ENCODE data around the gene CHD9NB. TPM values are rescaled to one million over a fixed set of nuclear protein-coding genes. Genes with fewer than 3 reads are reported as not detected.
A peak's percentile ranks its signal among the peaks of the same experiment; 100 is the strongest.

Gene CHD9NB
- polyA plus RNA-seq, 1 of the 3 experiments (the other 2 are of a cell fraction) = 2.7 TPM

DNA sequence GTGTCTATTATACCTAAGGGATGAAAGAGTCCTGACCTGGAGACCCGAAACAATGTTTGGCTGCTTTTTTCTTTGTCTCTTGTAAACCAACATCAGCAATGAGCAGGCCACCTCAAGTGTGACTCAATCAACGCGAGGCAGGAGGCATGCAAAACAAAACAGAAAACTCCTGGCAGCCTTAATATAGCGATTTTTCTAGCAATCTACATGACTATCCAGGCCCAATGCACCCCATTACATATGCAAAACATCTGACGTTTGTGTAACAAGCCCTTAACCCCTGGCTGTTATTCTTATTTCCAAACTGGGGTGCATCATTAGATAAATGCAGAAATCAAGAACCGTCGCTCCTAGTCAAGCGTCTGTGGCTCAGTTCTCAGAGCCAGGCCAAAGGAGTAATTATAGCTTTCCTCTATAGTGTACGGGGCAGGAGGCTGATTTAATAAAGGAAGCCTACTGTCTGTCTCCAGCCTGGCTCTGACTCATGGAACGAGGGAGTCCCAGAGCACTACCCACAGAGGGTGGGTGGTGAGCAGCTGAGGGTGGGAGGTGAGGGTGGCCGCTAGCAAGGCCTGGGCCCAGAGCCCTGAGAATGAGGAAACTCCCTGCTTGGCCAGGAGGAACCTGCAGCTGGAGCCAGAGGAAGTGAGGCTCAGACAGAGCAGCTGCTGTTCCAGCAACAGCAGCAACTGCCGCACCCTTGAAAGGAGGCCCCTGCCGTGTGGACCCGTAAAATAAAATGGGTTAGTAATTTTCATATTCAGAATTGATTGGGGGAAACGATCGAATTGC is 46.0 kb upstream of the CHD9NB start (continued):
- TF ChIP-seq MEF2A (IDR thresholded peaks at IDR 0.05; ENCODE audit: borderline replicate concordance, low read depth) (peak; percentile 27; the same call in 1 of the 2 replicates), RCOR1 (IDR thresholded peaks at IDR 0.05; ENCODE audit: low read length) (peak; percentile 62; the same call in 1 of the 2 replicates), FOXM1 (IDR thresholded peaks at IDR 0.05; ENCODE audit: low read depth) (no peak), SIN3A (IDR thresholded peaks at IDR 0.05; ENCODE audit: borderline replicate concordance, low read depth, low read length) (peak; percentile 51; the same call in 1 of the 2 replicates), EZH2phosphoT487 (IDR thresholded peaks at IDR 0.05; ENCODE audit: borderline replicate concordance, low read depth) (no peak), CHD2 (IDR thresholded peaks at IDR 0.05; ENCODE audit: low read length, partially characterized antibody) (peak; percentile 70), SMC3 (IDR thresholded peaks at IDR 0.05; ENCODE audit: low read depth, low read length) (no peak; the same call in 1 of the 2 replicates), TAF1 (IDR thresholded peaks at IDR 0.05; ENCODE audit: borderline replicate concordance, low read depth, low read length) (0 out of 2 replicates have a peak, but pooled peaks have one; percentile 31), GATA2 (CRISPR knock-in tag; IDR thresholded peaks at IDR 0.05) (0 out of 2 replicates have a peak, but pooled peaks have one; percentile 5), RAD21 (IDR thresholded peaks at IDR 0.05; ENCODE audit: low read length) (peak; percentile 19; the same call in 1 of the 2 replicates)
- TF ChIP-seq, protein P1, sequence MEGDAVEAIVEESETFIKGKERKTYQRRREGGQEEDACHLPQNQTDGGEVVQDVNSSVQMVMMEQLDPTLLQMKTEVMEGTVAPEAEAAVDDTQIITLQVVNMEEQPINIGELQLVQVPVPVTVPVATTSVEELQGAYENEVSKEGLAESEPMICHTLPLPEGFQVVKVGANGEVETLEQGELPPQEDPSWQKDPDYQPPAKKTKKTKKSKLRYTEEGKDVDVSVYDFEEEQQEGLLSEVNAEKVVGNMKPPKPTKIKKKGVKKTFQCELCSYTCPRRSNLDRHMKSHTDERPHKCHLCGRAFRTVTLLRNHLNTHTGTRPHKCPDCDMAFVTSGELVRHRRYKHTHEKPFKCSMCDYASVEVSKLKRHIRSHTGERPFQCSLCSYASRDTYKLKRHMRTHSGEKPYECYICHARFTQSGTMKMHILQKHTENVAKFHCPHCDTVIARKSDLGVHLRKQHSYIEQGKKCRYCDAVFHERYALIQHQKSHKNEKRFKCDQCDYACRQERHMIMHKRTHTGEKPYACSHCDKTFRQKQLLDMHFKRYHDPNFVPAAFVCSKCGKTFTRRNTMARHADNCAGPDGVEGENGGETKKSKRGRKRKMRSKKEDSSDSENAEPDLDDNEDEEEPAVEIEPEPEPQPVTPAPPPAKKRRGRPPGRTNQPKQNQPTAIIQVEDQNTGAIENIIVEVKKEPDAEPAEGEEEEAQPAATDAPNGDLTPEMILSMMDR (IDR thresholded peaks at IDR 0.05) = no peak
- TF ChIP-seq, protein P2, sequence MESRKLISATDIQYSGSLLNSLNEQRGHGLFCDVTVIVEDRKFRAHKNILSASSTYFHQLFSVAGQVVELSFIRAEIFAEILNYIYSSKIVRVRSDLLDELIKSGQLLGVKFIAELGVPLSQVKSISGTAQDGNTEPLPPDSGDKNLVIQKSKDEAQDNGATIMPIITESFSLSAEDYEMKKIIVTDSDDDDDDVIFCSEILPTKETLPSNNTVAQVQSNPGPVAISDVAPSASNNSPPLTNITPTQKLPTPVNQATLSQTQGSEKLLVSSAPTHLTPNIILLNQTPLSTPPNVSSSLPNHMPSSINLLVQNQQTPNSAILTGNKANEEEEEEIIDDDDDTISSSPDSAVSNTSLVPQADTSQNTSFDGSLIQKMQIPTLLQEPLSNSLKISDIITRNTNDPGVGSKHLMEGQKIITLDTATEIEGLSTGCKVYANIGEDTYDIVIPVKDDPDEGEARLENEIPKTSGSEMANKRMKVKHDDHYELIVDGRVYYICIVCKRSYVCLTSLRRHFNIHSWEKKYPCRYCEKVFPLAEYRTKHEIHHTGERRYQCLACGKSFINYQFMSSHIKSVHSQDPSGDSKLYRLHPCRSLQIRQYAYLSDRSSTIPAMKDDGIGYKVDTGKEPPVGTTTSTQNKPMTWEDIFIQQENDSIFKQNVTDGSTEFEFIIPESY (IDR thresholded peaks at IDR 0.05; ENCODE audit: borderline replicate concordance, low read depth) = no peak; the same call in 1 of the 2 replicates
- TF ChIP-seq, protein P3, sequence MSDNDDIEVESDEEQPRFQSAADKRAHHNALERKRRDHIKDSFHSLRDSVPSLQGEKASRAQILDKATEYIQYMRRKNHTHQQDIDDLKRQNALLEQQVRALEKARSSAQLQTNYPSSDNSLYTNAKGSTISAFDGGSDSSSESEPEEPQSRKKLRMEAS (IDR thresholded peaks at IDR 0.05; ENCODE audit: low read depth) = peak; percentile 44; the same call in 1 of the 2 replicates
- TF ChIP-seq, protein P4, sequence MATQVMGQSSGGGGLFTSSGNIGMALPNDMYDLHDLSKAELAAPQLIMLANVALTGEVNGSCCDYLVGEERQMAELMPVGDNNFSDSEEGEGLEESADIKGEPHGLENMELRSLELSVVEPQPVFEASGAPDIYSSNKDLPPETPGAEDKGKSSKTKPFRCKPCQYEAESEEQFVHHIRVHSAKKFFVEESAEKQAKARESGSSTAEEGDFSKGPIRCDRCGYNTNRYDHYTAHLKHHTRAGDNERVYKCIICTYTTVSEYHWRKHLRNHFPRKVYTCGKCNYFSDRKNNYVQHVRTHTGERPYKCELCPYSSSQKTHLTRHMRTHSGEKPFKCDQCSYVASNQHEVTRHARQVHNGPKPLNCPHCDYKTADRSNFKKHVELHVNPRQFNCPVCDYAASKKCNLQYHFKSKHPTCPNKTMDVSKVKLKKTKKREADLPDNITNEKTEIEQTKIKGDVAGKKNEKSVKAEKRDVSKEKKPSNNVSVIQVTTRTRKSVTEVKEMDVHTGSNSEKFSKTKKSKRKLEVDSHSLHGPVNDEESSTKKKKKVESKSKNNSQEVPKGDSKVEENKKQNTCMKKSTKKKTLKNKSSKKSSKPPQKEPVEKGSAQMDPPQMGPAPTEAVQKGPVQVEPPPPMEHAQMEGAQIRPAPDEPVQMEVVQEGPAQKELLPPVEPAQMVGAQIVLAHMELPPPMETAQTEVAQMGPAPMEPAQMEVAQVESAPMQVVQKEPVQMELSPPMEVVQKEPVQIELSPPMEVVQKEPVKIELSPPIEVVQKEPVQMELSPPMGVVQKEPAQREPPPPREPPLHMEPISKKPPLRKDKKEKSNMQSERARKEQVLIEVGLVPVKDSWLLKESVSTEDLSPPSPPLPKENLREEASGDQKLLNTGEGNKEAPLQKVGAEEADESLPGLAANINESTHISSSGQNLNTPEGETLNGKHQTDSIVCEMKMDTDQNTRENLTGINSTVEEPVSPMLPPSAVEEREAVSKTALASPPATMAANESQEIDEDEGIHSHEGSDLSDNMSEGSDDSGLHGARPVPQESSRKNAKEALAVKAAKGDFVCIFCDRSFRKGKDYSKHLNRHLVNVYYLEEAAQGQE (IDR thresholded peaks at IDR 0.05; ENCODE audit: low read depth, low read length) = no peak
- TF ChIP-seq, protein P5, sequence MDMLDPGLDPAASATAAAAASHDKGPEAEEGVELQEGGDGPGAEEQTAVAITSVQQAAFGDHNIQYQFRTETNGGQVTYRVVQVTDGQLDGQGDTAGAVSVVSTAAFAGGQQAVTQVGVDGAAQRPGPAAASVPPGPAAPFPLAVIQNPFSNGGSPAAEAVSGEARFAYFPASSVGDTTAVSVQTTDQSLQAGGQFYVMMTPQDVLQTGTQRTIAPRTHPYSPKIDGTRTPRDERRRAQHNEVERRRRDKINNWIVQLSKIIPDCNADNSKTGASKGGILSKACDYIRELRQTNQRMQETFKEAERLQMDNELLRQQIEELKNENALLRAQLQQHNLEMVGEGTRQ (IDR thresholded peaks at IDR 0.05; ENCODE audit: borderline replicate concordance, low read depth, low read length) = no peak
